ENCODE results near the gene ROCK2. TPM values are rescaled to one million over a fixed set of nuclear protein-coding genes. Genes with fewer than 3 reads are reported as not detected.

The ROCK2 gene
- total and polyA plus RNA-seq, 2 of the 13 experiments (the other 11 are each of a cell fraction or from before 2014, with no cell fraction given): 38.1 to 119 TPM

DNA sequence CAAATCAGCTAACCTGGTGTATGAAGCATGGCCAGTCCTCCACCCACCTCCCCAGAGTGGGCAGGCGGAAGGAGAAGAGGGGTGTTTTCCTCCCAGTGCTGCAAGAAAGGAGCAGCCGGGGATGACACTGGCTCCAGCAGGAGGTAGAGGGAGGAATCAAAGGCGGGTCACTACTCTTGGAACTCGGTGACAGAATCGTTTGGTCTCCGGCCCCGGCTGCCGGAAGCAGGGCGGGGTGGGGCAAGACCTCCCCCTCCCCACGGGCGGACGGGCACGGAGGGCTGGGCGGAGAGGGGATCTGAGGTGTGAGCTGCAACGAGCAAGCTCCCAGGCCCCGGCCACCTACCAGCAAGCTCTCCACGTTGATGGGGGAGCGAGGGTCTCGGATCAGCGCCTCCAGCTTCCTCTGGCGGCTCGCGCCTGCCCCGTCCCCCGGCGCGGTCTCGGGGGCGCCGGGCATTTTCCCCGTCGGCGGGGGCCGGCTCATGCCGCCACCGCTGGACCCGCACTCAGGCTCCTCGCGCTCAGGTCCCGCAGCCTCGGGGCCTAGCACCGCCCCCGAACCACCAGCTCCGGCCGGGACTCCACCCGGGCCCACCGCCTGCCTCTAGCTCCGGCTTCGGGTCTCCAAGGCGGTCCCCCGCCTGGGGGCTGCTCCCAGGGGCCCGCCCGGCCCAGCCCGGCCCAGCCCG is 640 bp downstream of the ROCK2 start (continued):
- TF ChIP-seq ARID2 (CRISPR knock-in tag; IDR thresholded peaks at IDR 0.05; ENCODE audit: borderline replicate concordance) (peak; percentile 93; the same call in 1 of the 2 replicates), ZNF709 (CRISPR knock-in tag; IDR thresholded peaks at IDR 0.05) (peak; percentile 93; the same call in 1 of the 2 replicates), HIVEP1 (CRISPR knock-in tag; IDR thresholded peaks at IDR 0.05) (peak; percentile 82), SETDB1 (CRISPR knock-in tag; IDR thresholded peaks at IDR 0.05; ENCODE audit: borderline replicate concordance) (no peak), ZNF780A (CRISPR knock-in tag; IDR thresholded peaks at IDR 0.05) (peak; percentile 83), TCF7 (IDR thresholded peaks at IDR 0.05; ENCODE audit: low read depth) (peak; percentile 70), KLF9 (CRISPR knock-in tag; IDR thresholded peaks at IDR 0.05; ENCODE audit: low read depth) (no peak), TARDBP (CRISPR knock-in tag; IDR thresholded peaks at IDR 0.05) (peak; percentile 83; the same call in 1 of the 2 replicates), MLXIP (CRISPR knock-in tag; IDR thresholded peaks at IDR 0.05; ENCODE audit: borderline replicate concordance) (no peak), ZNF343 (CRISPR knock-in tag; IDR thresholded peaks at IDR 0.05) (peak; percentile 86; the same call in 1 of the 2 replicates), ZFP41 (CRISPR knock-in tag; IDR thresholded peaks at IDR 0.05; ENCODE audit: borderline replicate concordance) (peak; percentile 89; the same call in 1 of the 2 replicates), ZMYM4 (CRISPR knock-in tag; IDR thresholded peaks at IDR 0.05) (peak; percentile 44), SIN3A (IDR thresholded peaks at IDR 0.05; ENCODE audit: borderline replicate concordance, low read depth, low read length) (peak; percentile 94), AHR (CRISPR knock-in tag; IDR thresholded peaks at IDR 0.05) (no peak), ZFP37 (CRISPR knock-in tag; IDR thresholded peaks at IDR 0.05; ENCODE audit: borderline replicate concordance) (0 out of 2 replicates have a peak, but pooled peaks have one; percentile 72), MIER2 (CRISPR knock-in tag; IDR thresholded peaks at IDR 0.05) (peak; percentile 81), ZSCAN20 (CRISPR knock-in tag; IDR thresholded peaks at IDR 0.05; ENCODE audit: borderline replicate concordance) (peak; percentile 83; the same call in 1 of the 2 replicates), MZF1 (CRISPR knock-in tag; IDR thresholded peaks at IDR 0.05; ENCODE audit: borderline replicate concordance) (0 out of 2 replicates have a peak, but pooled peaks have one; percentile 48), KDM4B (CRISPR knock-in tag; IDR thresholded peaks at IDR 0.05) (no peak), ZNF350 (CRISPR knock-in tag; IDR thresholded peaks at IDR 0.05; ENCODE audit: borderline replicate concordance, low read depth) (peak; percentile 79; the same call in 1 of the 2 replicates), SMAD3 (CRISPR knock-in tag; IDR thresholded peaks at IDR 0.05) (no peak), RFX1 (IDR thresholded peaks at IDR 0.05) (no peak)
- TF ChIP-seq, protein P1, sequence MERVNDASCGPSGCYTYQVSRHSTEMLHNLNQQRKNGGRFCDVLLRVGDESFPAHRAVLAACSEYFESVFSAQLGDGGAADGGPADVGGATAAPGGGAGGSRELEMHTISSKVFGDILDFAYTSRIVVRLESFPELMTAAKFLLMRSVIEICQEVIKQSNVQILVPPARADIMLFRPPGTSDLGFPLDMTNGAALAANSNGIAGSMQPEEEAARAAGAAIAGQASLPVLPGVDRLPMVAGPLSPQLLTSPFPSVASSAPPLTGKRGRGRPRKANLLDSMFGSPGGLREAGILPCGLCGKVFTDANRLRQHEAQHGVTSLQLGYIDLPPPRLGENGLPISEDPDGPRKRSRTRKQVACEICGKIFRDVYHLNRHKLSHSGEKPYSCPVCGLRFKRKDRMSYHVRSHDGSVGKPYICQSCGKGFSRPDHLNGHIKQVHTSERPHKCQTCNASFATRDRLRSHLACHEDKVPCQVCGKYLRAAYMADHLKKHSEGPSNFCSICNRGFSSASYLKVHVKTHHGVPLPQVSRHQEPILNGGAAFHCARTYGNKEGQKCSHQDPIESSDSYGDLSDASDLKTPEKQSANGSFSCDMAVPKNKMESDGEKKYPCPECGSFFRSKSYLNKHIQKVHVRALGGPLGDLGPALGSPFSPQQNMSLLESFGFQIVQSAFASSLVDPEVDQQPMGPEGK (CRISPR knock-in tag; IDR thresholded peaks at IDR 0.05): peak; percentile 99
- TF ChIP-seq, protein P2, sequence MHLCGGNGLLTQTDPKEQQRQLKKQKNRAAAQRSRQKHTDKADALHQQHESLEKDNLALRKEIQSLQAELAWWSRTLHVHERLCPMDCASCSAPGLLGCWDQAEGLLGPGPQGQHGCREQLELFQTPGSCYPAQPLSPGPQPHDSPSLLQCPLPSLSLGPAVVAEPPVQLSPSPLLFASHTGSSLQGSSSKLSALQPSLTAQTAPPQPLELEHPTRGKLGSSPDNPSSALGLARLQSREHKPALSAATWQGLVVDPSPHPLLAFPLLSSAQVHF (CRISPR knock-in tag; IDR thresholded peaks at IDR 0.05): peak; percentile 63; the same call in 1 of the 2 replicates

All from HepG2 (cell line).